ENCODE data around the gene VPS41. TPM values are rescaled to one million over a fixed set of nuclear protein-coding genes. Genes with fewer than 3 reads are reported as not detected.

VPS41 gene
- total and polyA plus RNA-seq, 4 donors = 9.2 to 24.1 (median 16.1) TPM

GRCh38 chr7:38756521-38756920, 152.5 kb downstream of the VPS41 start:
- WGBS = 94% methylated on average over 5 of the region's 5 CpGs
- no peaks in the 10 kb centered on the region for H3K4me1 ChIP-seq (ENCODE audit: control insufficient read depth in 4 of 4, insufficient read depth in 4 of 4, low read length in 3 of 4)
- H3K36me3 ChIP-seq (ENCODE audit: control insufficient read depth in 4 of 4, insufficient read depth in 3 of 4, low read depth in 1 of 4, low read length in 3 of 4) = peaks cover 1 to 42% (median 29%) of the 10 kb centered on the region in 4 donors
- H3K9ac ChIP-seq (ENCODE audit: low read depth in 1 of 2, low read length in 2 of 2) = no peak overlapping the region
- no peaks in the 10 kb centered on the region for H3K9me3 ChIP-seq (ENCODE audit: control insufficient read depth in 4 of 4, low read length in 3 of 4)
- H3K4me3 ChIP-seq (ENCODE audit: low read depth in 1 of 3, low read length in 3 of 3) = no peak overlapping the region
- H3K27me3 ChIP-seq (ENCODE audit: control insufficient read depth in 4 of 4, insufficient read depth in 4 of 4, low read length in 3 of 4) = no peaks in the 10 kb centered on the region
- TF ChIP-seq JUND (IDR thresholded peaks at IDR 0.05) = no peak
- TF ChIP-seq CTCF (IDR thresholded peaks at IDR 0.05; ENCODE audit: low read depth, low read length, missing input control) = no peak
- no peak for TF ChIP-seq NR2F2 (IDR thresholded peaks at IDR 0.05)
- TF ChIP-seq GABPA (IDR thresholded peaks at IDR 0.05 in 1 of 2, conservative IDR thresholded peaks at IDR 0.05 in 1 of 2) = no peak
- no peak for TF ChIP-seq HNF4A (conservative IDR thresholded peaks at IDR 0.05)
- no peak for TF ChIP-seq YY1 (IDR thresholded peaks at IDR 0.05)
- DNase-seq (ENCODE audit: low spot score) = no peak
- no peak overlapping the region for H3K27ac ChIP-seq (ENCODE audit: low read depth in 1 of 2, low read length in 2 of 2)

- no peaks in the 10 kb centered on the region for H3K4me1 ChIP-seq (ENCODE audit: control insufficient read depth in 4 of 4, insufficient read depth in 4 of 4, low read length in 3 of 4)
- no peaks in the 10 kb centered on the region for H3K27me3 ChIP-seq (ENCODE audit: control insufficient read depth in 4 of 4, insufficient read depth in 4 of 4, low read length in 3 of 4)
- DNase-seq (ENCODE audit: low spot score) = no peak
- H3K9ac ChIP-seq (ENCODE audit: low read depth in 1 of 2, low read length in 2 of 2) = no peak overlapping the region
- TF ChIP-seq FOXA1 (IDR thresholded peaks at IDR 0.05) (no peak), ATF3 (IDR thresholded peaks at IDR 0.05) (no peak)
- H3K36me3 ChIP-seq (ENCODE audit: control insufficient read depth in 4 of 4, insufficient read depth in 3 of 4, low read depth in 1 of 4, low read length in 3 of 4) = peaks cover 1 to 42% (median 30%) of the 10 kb centered on the region in 4 donors
- 96% methylated on average over 4 of the region's 4 CpGs for WGBS
- no peak overlapping the region for H3K4me3 ChIP-seq (ENCODE audit: low read depth in 1 of 3, low read length in 3 of 3)
- H3K27ac ChIP-seq (ENCODE audit: low read depth in 1 of 2, low read length in 2 of 2) = no peak overlapping the region
- H3K9me3 ChIP-seq (ENCODE audit: control insufficient read depth in 4 of 4, low read length in 3 of 4) = no peaks in the 10 kb centered on the region
These were observed 155.6 kb downstream of the VPS41 start for GRCh38 chr7:38753347-38753746.

GRCh38 chr7:38751416-38751815, 157.6 kb downstream of the VPS41 start:
- WGBS = 93% methylated on average over 1 of the region's 1 CpG
- TF ChIP-seq RXRA (IDR thresholded peaks at IDR 0.05) (no peak), GABPA (IDR thresholded peaks at IDR 0.05 in 1 of 2, conservative IDR thresholded peaks at IDR 0.05 in 1 of 2) (no peak), FOXA2 (IDR thresholded peaks at IDR 0.05) (no peak), REST (IDR thresholded peaks at IDR 0.05) (no peak)

More at GRCh38 chr7:38751416-38751815, 157.6 kb downstream of the VPS41 start:
- DNase-seq (ENCODE audit: low spot score) = no peak
- H3K9ac ChIP-seq (ENCODE audit: low read depth in 1 of 2, low read length in 2 of 2) = no peak overlapping the region
- H3K4me3 ChIP-seq (ENCODE audit: low read depth in 1 of 3, low read length in 3 of 3) = no peak overlapping the region
- H3K36me3 ChIP-seq (ENCODE audit: control insufficient read depth in 4 of 4, insufficient read depth in 3 of 4, low read depth in 1 of 4, low read length in 3 of 4) = peaks cover 1 to 35% (median 32%) of the 10 kb centered on the region in 4 donors
- H3K4me1 ChIP-seq (ENCODE audit: control insufficient read depth in 4 of 4, insufficient read depth in 4 of 4, low read length in 3 of 4) = no peaks in the 10 kb centered on the region
- no peaks in the 10 kb centered on the region for H3K9me3 ChIP-seq (ENCODE audit: control insufficient read depth in 4 of 4, low read length in 3 of 4)
- H3K27ac ChIP-seq (ENCODE audit: low read depth in 1 of 2, low read length in 2 of 2) = no peak overlapping the region
- no peaks in the 10 kb centered on the region for H3K27me3 ChIP-seq (ENCODE audit: control insufficient read depth in 4 of 4, insufficient read depth in 4 of 4, low read length in 3 of 4)

Measured in liver (tissue), 9 donors.